Hepatocyte (in vitro differentiated cells): ENCODE data around the gene NME3. TPM values are rescaled to one million over a fixed set of nuclear protein-coding genes. Genes with fewer than 3 reads are reported as not detected.

ENCODE experiments used
- DNase-seq: peaks from one replicate; pipeline ENCODE4 v3.0.0-alpha.2; 2016; ENCODE audit warnings: low spot score
- H2AFZ ChIP-seq: fragments of 200-600 bp; sonication (generic); 2 replicates; pipeline ENCODE4 v1.6.0; 2016; ENCODE audit warnings: antibody characterized with exemption, mild to moderate bottlenecking
- H3K27ac ChIP-seq: fragments of 200-600 bp; sonication (generic); 2 replicates; pipeline ENCODE4 v1.5.1; 2016; ENCODE audit warnings: mild to moderate bottlenecking
- H3K27me3 ChIP-seq: fragments of 200-600 bp; sonication (generic); 2 replicates; pipeline ENCODE4 v1.6.1; 2016
- H3K36me3 ChIP-seq: fragments of 200-600 bp; sonication (generic); replicated peaks from 2 replicates; pipeline ENCODE4 v1.5.1; 2016; ENCODE audit warnings: low read depth; ENCODE audit not compliant: insufficient read depth
- H3K4me1 ChIP-seq: fragments of 200-600 bp; sonication (generic); 2 replicates; pipeline ENCODE4 v1.5.1; 2016; ENCODE audit warnings: mild to moderate bottlenecking, moderate library complexity; ENCODE audit not compliant: insufficient read depth
- H3K4me2 ChIP-seq: fragments of 200-600 bp; sonication (generic); 2 replicates; pipeline ENCODE4 v1.6.0; 2016
- H3K4me3 ChIP-seq: fragments of 200-600 bp; sonication (generic); 2 replicates; pipeline ENCODE4 v1.5.1; 2016; ENCODE audit warnings: mild to moderate bottlenecking
- H3K79me2 ChIP-seq: fragments of 200-600 bp; sonication (generic); 2 replicates; pipeline ENCODE4 v1.6.0; 2017; ENCODE audit warnings: mild to moderate bottlenecking
- H3K9me2 ChIP-seq: fragments of 200-600 bp; sonication (generic); replicated peaks from 2 replicates; pipeline ENCODE4 v1.6.0; 2017; ENCODE audit warnings: mild to moderate bottlenecking; ENCODE audit not compliant: insufficient read depth
- H3K9me3 ChIP-seq: fragments of 200-600 bp; sonication (generic); 2 replicates; pipeline ENCODE4 v1.5.1; 2016; ENCODE audit warnings: low read depth, mild to moderate bottlenecking
- H4K20me1 ChIP-seq: fragments of 200-600 bp; sonication (generic); 2 replicates; pipeline ENCODE4 v1.6.0; 2016; ENCODE audit warnings: mild to moderate bottlenecking; ENCODE audit not compliant: insufficient read depth, poor library complexity, severe bottlenecking
- CTCF ChIP-seq: fragments of 200-600 bp; sonication (generic); IDR thresholded peaks from 2 replicates; pipeline ENCODE4 v1.5.1; 2016; ENCODE audit warnings: antibody characterized with exemption, mild to moderate bottlenecking; ENCODE audit not compliant: poor library complexity
- EZH2 ChIP-seq: fragments of 200-600 bp; sonication (generic); IDR thresholded peaks from 2 replicates; pipeline ENCODE4 v1.6.1; 2016; ENCODE audit warnings: antibody characterized with exemption, mild to moderate bottlenecking, borderline replicate concordance
- EZH2phosphoT487 ChIP-seq: fragments of 200-600 bp; sonication (generic); IDR thresholded peaks from one replicate; pipeline ENCODE4 v1.6.1; 2018; ENCODE audit warnings: antibody characterized with exemption, mild to moderate bottlenecking, low read depth, moderate library complexity; ENCODE audit not compliant: unreplicated experiment, severe bottlenecking
- WGBS: methylation state at CpG from one replicate; pipeline ENCODE4 v1.1.6; 2016; ENCODE audit warnings: low lambda C conversion rate; ENCODE audit errors: missing lambda C conversion rate; 5-methylcytosine and 5-hydroxymethylcytosine counted together
- polyA plus RNA-seq: library from polyadenylated mRNA; unstranded; fragments of >200 nt; fragmentation: Nextera tagmentation; extraction: Ambion mirVana; gene quantifications from 2 replicates; pipeline ENCODE4 v1.2.1, GENCODE V29; 2016
- total RNA-seq: library from RNA; depleted of rRNA; stranded (reverse); fragments of >200 nt; gene quantifications from 2 replicates; pipeline ENCODE4 v1.2.3, GENCODE V29; 2014

NME3 gene
- total and polyA plus RNA-seq, 2 experiments from 2014 or later = 34.8 to 86.6 TPM

DNA sequence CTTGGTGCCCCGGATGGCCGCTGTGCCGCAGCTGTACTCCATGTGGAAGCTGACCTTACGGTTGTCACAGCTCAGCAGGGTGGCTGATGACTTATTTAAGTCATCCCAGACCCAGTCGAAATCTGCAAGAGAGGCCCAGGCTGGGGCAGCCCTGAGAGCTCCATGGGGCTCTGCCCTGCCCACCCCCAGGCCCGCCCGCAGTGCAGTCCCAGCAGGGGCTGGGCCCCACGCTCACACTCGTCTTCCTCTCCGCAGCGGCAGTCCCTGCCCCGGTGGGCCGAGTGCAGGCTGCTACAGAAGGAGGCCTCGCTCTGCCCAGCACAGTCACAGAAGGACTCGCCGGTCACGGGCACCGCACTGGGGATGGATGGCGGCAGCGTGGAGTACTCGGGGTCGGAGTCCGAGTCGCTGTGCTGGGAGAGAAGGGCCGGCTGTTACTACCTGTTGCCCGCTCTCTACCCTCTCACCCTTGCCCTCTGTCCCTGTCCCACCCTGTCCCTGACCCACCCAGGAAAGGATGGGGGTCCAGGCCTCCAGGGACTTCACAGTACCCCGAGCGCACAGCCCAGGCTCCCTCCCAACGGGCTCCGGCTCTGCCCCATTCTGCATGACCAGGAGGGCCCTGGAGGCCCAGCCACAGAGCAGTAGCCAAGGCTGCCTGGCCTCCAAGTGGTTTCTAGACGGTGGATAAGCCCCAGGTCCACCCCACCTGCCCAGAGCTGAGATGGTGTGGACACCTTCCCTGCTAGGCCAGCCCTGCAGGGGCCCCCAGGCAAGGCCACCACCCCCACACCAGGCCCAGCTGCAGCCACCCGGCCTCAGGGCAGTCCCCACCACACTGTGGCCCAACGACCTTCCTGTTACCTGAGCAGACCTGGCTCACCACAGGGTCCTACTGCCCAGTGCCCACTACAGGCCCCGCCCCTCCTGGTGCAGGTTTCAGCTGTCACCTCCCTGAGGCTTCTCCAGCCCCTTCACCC, 7.1 kb upstream of the NME3 start:
- H4K20me1 ChIP-seq = peaks cover 16% of the 10 kb centered on the region
- no peak overlapping the region for H2AFZ ChIP-seq
- H3K79me2 ChIP-seq = peaks cover 42% of the 10 kb centered on the region
- H3K36me3 ChIP-seq = no peaks in the 10 kb centered on the region
- no peak for DNase-seq
- no peak overlapping the region for H3K27ac ChIP-seq
- peaks cover 18% of the 10 kb centered on the region for H3K4me1 ChIP-seq
- H3K9me2 ChIP-seq = no peaks in the 10 kb centered on the region
- no peak for TF ChIP-seq EZH2
- no peak for TF ChIP-seq CTCF
- TF ChIP-seq EZH2phosphoT487 = no peak
- H3K4me2 ChIP-seq = no peak overlapping the region
- H3K4me3 ChIP-seq = no peak overlapping the region
- H3K27me3 ChIP-seq = no peaks in the 10 kb centered on the region
- WGBS = 88% methylated on average over 28 of the region's 34 CpGs
- no peaks in the 10 kb centered on the region for H3K9me3 ChIP-seq

- Histone ChIP-seq H3K9me2 (no peaks in the 10 kb centered on the region), H3K79me2 (peaks cover 41% of the 10 kb centered on the region)
These were observed 6.2 kb upstream of the NME3 start for GRCh38 chr16:1777375-1778199.

DNA sequence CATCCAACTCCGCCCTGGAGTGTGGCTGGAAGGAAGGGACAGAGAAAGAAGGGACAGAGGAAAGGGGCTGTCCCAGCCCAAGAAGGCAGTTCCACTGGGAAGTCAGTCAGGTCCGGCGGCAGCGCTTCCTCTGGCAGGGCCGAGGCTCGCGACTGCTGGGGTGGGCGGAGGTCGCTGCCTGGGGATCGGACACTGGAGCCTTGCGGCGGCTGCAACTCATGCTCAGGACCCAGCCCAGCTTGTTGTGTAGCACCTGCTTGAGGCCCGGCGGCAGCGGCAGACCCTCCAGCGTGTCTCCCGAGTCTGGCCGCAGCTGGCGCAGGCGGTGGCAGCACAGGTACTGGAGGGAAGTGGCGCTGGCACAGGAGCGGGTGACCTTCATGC, 5.6 kb upstream of the NME3 start:
- Histone ChIP-seq H3K4me1 (peaks cover 20% of the 10 kb centered on the region), H3K27ac (no peak overlapping the region), H3K79me2 (peaks cover 47% of the 10 kb centered on the region), H3K4me2 (no peak overlapping the region), H3K9me3 (no peaks in the 10 kb centered on the region), H3K9me2 (no peaks in the 10 kb centered on the region), H4K20me1 (peaks cover 24% of the 10 kb centered on the region), H3K36me3 (no peaks in the 10 kb centered on the region), H3K4me3 (no peak overlapping the region), H3K27me3 (no peaks in the 10 kb centered on the region), H2AFZ (no peak overlapping the region)
- DNase-seq = no peak
- 96% methylated on average over 22 of the region's 22 CpGs for WGBS
- TF ChIP-seq EZH2phosphoT487 (no peak), CTCF (no peak), EZH2 (no peak)

More at GRCh38 chr16:1777375-1778199, 6.2 kb upstream of the NME3 start:
- 90% methylated on average over 35 of the region's 36 CpGs for WGBS
- DNase-seq = no peak
- Histone ChIP-seq H3K4me1 (peaks cover 18% of the 10 kb centered on the region), H3K27me3 (no peaks in the 10 kb centered on the region), H3K9me3 (no peaks in the 10 kb centered on the region), H4K20me1 (peaks cover 18% of the 10 kb centered on the region), H3K4me3 (no peak overlapping the region), H3K4me2 (no peak overlapping the region), H2AFZ (no peak overlapping the region), H3K27ac (no peak overlapping the region), H3K36me3 (no peaks in the 10 kb centered on the region)
- TF ChIP-seq EZH2phosphoT487 (no peak), EZH2 (no peak), CTCF (no peak)
